OCI-LY1 (cell line): ENCODE data around the gene EFCC1.

ENCODE experiments used
- EZH2 ChIP-seq: fragments of 200-600 bp; sonication (generic), shearing (Covaris generic); IDR thresholded peaks from 2 replicates; pipeline ENCODE4 v1.8.0; 2017; ENCODE audit warnings: borderline replicate concordance, mixed run types, mild to moderate bottlenecking, antibody characterized with exemption, low read length, moderate library complexity, mixed read lengths
- TF ChIP-seq, protein P1 (sequence below): fragments of 200-600 bp; sonication (generic), shearing (Covaris generic); IDR thresholded peaks from 2 replicates; pipeline ENCODE4 v1.5.1; 2017; ENCODE audit warnings: mild to moderate bottlenecking, antibody characterized with exemption, low read length, moderate library complexity, mixed read lengths

DNA sequence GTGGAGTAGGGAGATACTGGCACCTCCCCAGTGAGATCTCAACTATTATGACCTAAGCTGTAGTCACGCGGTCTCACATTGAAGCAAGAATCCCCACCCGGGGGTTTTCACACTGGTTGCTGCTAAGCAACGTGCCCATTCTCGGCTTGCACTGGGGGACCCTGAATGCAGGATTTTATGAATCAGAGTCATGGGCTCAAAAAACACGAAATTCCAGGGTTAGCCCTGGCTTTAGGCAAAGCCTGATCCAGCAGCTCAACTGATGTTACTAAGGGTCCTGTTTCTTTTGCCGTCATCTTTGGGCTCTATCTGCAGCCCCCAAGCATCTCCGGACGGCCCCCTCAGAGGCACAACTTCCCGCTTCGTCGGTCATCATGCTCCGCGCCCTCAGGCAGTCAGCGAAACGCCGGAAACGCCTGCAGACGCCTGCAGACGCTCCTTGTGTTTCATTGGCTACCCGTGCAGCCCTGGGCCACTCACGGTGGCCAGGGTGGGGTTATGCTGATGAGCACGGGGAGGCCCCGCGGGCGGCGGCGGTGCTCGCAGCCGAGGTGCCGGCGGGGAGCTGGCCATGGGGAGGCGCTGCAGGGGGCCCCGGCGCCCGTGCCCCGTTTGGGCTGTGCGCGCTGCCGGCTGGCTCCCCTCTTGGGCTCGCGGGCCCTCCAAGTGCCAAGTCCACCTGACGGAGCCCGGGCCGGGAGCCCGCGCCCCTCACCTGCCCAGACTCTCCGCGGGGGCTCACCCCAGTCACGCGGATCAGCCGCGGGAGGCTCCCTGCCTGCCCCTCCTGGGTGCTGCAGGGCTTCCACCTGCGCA is 25.8 kb downstream of the EFCC1 start:
- TF ChIP-seq, protein P1, sequence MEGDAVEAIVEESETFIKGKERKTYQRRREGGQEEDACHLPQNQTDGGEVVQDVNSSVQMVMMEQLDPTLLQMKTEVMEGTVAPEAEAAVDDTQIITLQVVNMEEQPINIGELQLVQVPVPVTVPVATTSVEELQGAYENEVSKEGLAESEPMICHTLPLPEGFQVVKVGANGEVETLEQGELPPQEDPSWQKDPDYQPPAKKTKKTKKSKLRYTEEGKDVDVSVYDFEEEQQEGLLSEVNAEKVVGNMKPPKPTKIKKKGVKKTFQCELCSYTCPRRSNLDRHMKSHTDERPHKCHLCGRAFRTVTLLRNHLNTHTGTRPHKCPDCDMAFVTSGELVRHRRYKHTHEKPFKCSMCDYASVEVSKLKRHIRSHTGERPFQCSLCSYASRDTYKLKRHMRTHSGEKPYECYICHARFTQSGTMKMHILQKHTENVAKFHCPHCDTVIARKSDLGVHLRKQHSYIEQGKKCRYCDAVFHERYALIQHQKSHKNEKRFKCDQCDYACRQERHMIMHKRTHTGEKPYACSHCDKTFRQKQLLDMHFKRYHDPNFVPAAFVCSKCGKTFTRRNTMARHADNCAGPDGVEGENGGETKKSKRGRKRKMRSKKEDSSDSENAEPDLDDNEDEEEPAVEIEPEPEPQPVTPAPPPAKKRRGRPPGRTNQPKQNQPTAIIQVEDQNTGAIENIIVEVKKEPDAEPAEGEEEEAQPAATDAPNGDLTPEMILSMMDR: peak; percentile 98
- no peak for TF ChIP-seq EZH2
